NCI-H526 treated with DMSO at 0.1 percent for 48 hours (cell line): ENCODE measurements around the gene DCTN5.
"Not testable (repeated sequence)": the region's sequence is repeated elsewhere in the genome, so short reads cannot be mapped to it uniquely, and the experiment has no call there.

Experiments used
- DNase-seq: peaks from one replicate; lab custom pipeline; 2025; lab: John Stamatoyannopoulos, UW

Gene DCTN5

DNA sequence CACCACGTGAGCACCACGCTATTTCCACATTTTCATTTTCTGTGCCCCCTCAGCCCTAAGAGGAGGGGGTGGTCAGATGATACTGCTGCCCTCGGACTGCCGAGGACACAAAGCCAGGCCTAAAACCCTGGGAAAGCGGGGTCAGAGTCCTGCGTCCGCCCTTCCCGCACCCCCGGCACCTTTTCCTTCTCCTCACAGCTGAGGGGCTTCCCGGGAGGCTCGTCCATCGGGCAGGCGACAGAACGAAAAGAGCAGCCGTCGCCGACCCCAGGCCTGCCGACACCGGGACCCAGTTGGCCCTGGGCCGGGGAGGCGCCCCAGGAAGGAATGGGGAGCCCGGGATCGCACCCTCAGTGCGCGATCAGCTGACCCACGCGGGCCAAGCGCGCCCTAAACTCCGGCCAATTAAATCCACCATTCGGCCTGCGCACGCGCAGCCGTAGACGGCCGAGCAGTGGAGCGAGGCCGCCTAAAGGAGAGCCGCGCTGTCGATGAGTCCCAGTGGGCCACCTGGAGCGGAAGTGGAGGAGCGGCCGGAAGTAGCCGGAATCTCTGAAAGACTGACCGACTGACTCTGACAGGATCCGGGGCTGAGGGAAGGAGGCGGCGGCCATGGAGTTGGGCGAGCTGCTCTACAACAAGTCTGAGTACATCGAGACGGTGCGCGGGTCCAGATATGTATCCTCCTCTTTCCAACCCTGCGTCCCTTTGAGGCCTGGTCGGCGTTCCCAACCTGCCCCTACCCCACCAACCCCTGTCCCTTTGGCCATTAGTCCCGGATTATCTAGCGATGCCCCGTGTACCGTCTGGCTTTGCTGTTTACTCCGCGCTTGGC, at the start of gene DCTN5, which contains the start of gene PALB2:
Gene DCTN5 (plus strand): TSS at position 536 of the 835 bp plus-strand sequence. CDS start 77 bp downstream, at position 613.
Gene PALB2 (minus strand): TSS at position 380 of the 835 bp plus-strand sequence. CDS start 153 bp downstream, at position 227.
- peak; percentile 85 for DNase-seq

DNA sequence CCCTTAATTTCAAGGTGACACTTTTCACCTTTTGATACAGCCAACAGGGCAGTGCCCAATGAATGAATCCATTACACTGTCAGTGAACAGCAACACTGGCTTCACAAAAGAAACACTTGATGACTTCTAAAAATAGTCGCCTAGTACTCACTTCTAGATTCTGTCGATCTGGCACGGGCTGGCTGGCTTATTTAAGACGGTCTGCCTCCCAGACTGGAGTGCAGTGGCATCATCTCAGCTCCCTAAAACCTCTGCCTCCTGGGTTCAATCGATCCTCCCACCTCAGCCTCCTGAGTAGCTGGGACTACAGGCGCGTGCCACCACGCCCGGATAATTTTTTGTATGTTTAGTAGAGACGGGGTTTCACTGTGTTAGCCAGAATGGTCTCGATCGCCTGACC, 47.1 kb upstream of the DCTN5 start:
- no peak for DNase-seq

DNA sequence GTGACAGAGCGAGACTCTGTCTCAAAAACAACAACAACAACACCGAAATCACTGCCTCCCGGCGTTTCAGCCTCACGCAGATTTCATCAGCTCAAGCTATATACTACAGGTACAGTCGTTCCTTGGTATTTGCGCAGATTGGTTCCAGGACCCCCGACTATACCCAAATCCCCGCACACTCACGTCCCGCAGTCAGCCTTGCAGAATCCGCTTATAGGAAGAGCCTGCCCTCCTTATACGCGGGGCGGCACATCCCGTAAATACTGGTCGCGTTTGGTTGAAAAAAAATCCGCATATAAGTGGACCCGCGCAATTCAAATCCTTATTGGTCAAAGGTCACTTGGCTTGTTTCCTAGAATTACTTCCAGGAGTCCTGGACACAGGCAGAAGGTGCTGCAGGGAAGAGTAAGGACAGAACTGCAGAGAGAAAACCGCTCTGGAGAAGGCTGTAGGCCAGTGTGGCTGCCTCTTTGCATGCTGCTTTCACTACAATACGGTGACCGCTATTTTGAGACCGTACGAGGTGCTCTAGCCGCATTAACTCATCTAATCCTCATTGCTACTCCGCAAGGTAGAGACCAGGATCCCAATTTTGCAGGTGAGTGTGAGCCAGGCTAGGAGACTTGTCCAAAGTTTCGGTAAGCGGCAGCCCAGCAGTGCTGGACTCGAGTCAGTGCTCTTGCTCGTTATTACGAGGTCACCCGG, 45.9 kb upstream of the DCTN5 start:
- no peak for DNase-seq

DNA sequence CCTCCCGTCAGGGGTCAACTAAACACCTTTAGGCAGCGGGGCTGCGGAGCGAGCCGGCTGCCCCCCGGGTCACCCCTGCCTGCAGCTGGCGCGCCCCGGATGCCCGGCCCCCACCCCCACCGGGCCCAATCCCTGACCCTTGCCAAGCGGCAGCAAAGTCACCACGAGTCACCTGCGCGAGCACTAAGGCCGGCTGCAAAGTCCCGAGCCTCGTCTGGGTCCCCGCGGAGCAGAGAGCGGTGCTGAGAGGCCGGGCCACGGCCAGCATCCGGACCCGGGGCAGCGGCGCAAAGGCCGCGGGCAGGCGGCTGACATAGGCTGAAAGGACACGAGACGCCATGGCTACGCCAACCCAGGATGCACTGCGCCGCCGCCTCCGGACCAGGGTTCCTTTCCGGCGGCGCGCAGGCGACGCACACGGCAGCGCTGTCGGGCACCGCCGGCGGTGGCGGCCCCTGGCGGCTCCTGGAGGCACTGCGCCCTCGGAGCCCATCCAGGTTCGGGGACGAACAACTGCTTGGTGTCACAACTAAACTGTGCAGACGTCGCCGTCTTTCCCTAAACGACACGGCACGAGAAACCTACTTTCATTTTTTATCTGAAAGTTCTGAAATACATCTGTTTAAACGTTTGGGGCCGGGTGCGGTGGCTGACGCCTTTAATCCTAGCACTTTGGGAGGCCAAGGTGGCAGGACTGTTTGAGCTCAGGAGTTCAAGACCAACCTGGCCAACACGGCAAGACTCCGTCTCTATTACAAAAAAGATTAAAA, 45.1 kb upstream of the DCTN5 start, which contains the start of gene NDUFAB1:
Gene NDUFAB1 (minus strand): TSS at position 366 of the 770 bp plus-strand sequence. CDS start 26 bp downstream, at position 340.
- peak; percentile 69 for DNase-seq

GRCh38 chr16:23597003-23597756, 44.1 kb upstream of the DCTN5 start:
- DNase-seq = peak; percentile 11

DNA sequence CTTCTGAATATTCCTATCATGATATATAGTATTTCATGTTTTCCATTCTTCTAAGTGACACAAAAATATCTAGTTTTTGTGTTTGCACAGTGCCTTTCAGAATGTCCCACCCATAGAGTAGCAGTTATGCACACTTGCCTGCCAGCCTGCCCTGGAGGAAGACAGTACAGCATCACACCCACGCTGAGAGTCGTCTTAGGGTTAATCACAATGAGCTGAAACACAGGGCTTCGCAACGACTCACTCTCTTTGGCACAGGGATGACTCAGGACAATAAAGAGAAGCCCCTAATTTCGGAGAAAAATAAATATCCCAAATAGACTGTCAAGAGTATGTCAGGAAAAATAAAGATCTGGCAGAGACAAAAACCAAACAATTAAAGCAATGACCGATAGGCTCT, 33.5 kb upstream of the DCTN5 start:
- DNase-seq = no peak

GRCh38 chr16:23608194-23608593, 33.1 kb upstream of the DCTN5 start:
- no peak for DNase-seq

DNA sequence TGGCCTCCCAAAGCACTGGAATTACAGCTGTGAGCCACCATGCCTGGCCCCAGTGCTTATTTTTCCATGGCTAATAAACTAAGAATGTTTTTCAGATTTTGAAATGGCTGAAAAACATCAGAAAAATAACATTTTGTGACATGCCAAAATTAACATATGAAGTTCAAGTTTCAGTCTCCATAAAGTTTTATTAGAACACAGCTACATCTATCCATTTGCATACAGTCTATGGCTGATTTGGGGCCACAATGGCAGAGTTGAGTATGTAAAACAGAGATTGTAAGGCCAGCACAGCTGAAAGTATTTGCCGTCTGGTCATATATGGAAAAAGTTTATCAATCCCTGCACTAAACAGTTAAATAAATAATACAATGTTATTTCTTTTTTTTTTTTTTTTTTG, 31.3 kb upstream of the DCTN5 start:
- DNase-seq = no peak

- DNase-seq = not testable (repeated sequence)
Observed at GRCh38 chr16:23610905-23611304, 30.4 kb upstream of the DCTN5 start.

DNA sequence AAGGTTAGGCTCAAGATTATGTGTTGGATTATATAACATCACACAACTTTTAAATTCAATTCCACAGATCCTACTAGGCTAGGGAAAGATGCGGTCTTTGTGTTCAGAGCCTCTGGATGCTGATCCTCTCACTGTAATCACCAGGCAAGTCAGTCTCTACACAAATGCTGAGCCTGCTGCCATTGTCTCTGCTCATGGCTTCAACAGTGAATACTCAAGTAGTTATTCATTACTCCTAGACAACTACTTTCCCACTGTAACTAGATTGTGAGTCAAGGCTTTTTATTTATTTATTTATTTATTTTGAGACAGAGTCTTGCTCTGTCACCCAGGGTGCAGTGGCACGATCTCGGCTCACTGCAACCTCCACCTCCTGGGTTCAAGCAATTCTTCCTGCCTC, 29.3 kb upstream of the DCTN5 start:
- DNase-seq = no peak

- DNase-seq = no peak
Observed at GRCh38 chr16:23615805-23616204, 25.5 kb upstream of the DCTN5 start.

GRCh38 chr16:23624092-23624491, 17.2 kb upstream of the DCTN5 start:
- DNase-seq = no peak

- no peak for DNase-seq
Observed at GRCh38 chr16:23629516-23629915, 11.8 kb upstream of the DCTN5 start.

GRCh38 chr16:23631874-23632273, 9.4 kb upstream of the DCTN5 start:
- DNase-seq = not testable (repeated sequence)

DNA sequence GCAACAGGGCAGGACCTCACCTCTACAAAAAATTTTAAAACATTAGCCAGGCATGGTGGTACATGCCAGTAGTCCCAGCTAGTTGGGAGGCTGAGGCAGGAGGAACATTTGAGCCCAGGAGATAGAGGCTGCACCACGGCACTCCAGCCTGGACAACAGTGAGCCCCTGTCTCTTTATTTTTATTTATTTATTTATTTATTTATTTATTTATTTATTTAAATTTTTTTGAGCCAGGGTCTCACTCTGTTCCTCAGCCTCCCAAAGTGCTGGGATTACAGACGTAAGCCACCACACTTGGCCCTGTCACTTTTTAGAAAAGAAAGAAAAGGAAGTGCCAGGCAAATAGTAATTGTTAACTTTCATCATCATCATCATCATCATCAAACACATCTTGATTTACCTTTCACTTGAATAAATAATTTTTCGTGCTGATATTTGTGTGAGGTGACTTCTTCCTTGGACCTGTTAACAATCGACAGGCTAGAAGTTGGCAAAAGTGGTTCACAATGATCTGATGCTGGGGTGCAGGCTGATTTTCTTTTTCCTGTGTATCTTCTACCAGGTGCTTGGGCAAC, 6.7 kb upstream of the DCTN5 start:
- DNase-seq = no peak

DNA sequence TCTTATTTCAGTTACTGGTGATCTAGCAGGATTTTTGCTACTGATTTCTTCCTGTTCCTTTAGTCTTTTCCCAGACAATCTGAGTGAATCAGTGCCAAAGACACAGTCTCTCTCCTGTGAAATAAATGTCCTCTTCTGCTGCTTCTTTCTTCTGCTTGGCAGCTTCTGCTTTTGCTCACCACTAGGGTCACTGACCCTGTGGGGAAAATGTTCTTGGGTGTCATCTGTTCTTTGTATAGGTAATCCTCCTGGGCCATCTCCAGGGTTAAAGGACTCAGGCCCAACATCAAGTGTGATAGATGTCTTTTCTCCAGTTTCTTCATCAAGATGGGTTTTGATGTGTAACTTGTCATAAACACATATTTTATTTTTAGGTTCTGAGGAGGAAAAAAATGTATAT, 5.3 kb upstream of the DCTN5 start:
- no peak for DNase-seq

DNA sequence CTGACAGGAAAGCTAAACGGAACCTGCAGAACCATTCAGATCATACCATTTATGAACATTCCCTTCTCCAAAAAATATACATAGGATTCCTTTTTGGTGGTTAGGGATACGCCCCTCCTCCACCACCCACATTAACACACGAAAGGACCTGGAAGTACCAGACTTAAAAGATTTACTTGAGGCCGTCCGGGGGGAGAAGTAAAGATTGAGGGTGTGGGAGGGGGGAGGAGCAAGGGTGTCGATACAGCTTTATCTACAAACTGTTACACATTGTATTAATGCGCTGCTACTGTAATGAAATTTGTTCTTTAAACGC, 693 bp upstream of the DCTN5 start:
- DNase-seq = no peak

- DNase-seq = no peak
Observed at GRCh38 chr16:23642246-23642774, 1.0 kb downstream of the DCTN5 start.

GRCh38 chr16:23650674-23651416, 9.6 kb downstream of the DCTN5 start:
- no peak for DNase-seq

DNA sequence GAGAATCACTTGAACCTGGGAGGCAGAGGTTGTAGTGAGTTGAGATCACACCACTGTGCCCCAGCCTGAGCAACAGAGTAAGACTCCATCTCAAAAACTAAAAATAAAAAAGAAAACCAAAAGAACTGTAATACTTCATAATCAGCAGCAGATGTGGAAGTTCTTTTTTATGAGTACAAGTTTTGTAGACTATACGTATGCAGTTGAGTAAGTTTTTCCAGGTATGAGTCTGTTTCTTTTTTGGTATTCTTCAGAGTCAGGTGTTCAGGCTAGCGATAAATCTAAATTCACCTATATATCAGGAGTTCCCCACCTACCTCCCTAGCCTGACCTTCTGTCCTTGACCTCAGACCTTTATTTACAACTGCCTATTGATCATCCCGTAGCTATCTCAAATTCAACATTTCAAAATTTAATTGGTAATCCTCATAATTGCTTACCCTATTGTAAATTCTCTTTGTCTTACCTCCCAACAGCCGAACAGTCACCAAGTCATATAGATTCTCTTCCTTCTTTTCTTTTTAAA, 10.7 kb downstream of the DCTN5 start:
- DNase-seq = no peak
